Measurements from ENCODE around the gene PRXL2B. TPM values are rescaled to one million over a fixed set of nuclear protein-coding genes. Genes with fewer than 3 reads are reported as not detected.
"Not testable (repeated sequence)": the region's sequence is repeated elsewhere in the genome, so short reads cannot be mapped to it uniquely, and the experiment has no call there.

The PRXL2B gene
- total RNA-seq, 1 donor from 2014 or later = 34.7 TPM

DNA sequence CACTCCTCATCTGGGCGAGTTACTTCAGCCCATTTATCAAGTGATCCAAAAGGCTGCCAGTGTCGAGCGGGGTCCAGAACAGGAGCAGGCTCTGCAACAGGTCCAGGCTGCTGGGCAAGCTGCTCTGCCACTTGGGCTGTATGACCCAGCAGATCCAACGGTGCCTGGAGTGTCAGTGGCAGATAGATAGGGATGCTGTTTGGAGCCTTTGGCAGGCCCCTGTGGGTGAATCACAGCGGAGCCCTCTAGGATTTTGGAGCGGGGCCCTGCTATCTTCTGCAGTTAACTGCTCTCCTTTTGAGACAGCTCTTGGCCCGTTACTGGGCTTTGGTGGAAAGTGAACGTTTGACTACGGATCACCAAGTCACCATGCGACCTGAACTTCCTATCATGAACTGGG lies 38.7 kb downstream of the PRXL2B start:
- Mint-ChIP-seq H3K4me3 (no peak overlapping the region), H3K9me3 (peaks cover under 1% of the 10 kb centered on the region), H3K27me3 (ENCODE audit: low read depth) (peaks cover 71% of the 10 kb centered on the region), H3K36me3 (no peaks in the 10 kb centered on the region), H3K27ac (no peak overlapping the region), H3K4me1 (no peaks in the 10 kb centered on the region)
- DNase-seq (ENCODE audit: low spot score in 2 of 2, unreplicated experiment in 2 of 2) = no peak
- TF ChIP-seq CTCF (IDR thresholded peaks at IDR 0.05; ENCODE audit: unreplicated experiment) = no peak

DNA sequence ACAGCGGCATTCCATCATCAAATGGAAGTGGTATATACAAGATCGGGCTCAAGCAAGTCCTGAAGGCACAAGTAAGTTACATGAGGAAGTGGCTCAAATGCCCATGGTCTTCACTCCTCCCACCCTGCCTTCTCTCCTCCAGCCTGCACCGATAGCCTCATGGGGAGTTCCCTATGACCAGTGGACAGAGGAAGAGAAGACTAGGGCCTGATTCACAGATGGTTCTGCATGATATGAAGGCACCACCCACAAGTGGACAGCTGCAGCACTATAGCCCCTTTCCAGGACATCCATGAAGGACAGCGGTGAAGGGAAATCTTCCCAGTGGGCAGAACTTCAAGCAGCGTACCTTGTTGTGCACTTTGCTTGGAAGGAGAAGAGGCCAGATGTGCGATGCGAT lies 39.2 kb downstream of the PRXL2B start:
- not testable (repeated sequence) for H3K9me3 Mint-ChIP-seq; DNase-seq (ENCODE audit: low spot score in 2 of 2, unreplicated experiment in 2 of 2); H3K27ac Mint-ChIP-seq; H3K36me3 Mint-ChIP-seq; H3K4me1 Mint-ChIP-seq; H3K4me3 Mint-ChIP-seq
- H3K27me3 Mint-ChIP-seq (ENCODE audit: low read depth) = peaks cover 75% of the 10 kb centered on the region

GRCh38 chr1:2627746-2628145 lies 41.2 kb downstream of the PRXL2B start:
- Mint-ChIP-seq H3K4me1 (no peaks in the 10 kb centered on the region), H3K4me3 (no peak overlapping the region), H3K36me3 (no peaks in the 10 kb centered on the region), H3K27ac (no peak overlapping the region), H3K27me3 (ENCODE audit: low read depth) (peaks cover 86% of the 10 kb centered on the region), H3K9me3 (peaks cover 6% of the 10 kb centered on the region)
- DNase-seq (ENCODE audit: low spot score in 2 of 2, unreplicated experiment in 2 of 2) = no peak
- no peak for TF ChIP-seq CTCF (IDR thresholded peaks at IDR 0.05; ENCODE audit: unreplicated experiment)

- Mint-ChIP-seq H3K4me1 (no peaks in the 10 kb centered on the region), H3K4me3 (no peak overlapping the region), H3K27me3 (ENCODE audit: low read depth) (peaks cover 87% of the 10 kb centered on the region), H3K36me3 (no peaks in the 10 kb centered on the region), H3K27ac (no peak overlapping the region), H3K9me3 (peaks cover 6% of the 10 kb centered on the region)
- TF ChIP-seq CTCF (IDR thresholded peaks at IDR 0.05; ENCODE audit: unreplicated experiment) = no peak
- no peak for DNase-seq (ENCODE audit: low spot score in 2 of 2, unreplicated experiment in 2 of 2)
Measured at GRCh38 chr1:2628191-2628932, 41.8 kb downstream of the PRXL2B start.

GRCh38 chr1:2628933-2629626 lies 42.5 kb downstream of the PRXL2B start:
- Mint-ChIP-seq H3K27ac (no peak overlapping the region), H3K4me1 (no peaks in the 10 kb centered on the region), H3K9me3 (peaks cover 6% of the 10 kb centered on the region), H3K36me3 (no peaks in the 10 kb centered on the region), H3K27me3 (ENCODE audit: low read depth) (peaks cover 80% of the 10 kb centered on the region), H3K4me3 (no peak overlapping the region)
- no peak for TF ChIP-seq CTCF (IDR thresholded peaks at IDR 0.05; ENCODE audit: unreplicated experiment)
- no peak for DNase-seq (ENCODE audit: low spot score in 2 of 2, unreplicated experiment in 2 of 2)

All from mesothelial cell of epicardium (in vitro differentiated cells).